BJ (cell line): ENCODE results near the gene RPS21. TPM values are rescaled to one million over a fixed set of nuclear protein-coding genes. Genes with fewer than 3 reads are reported as not detected.

Experiments used
- CTCF ChIA-PET: fragments of 350-600 bp; formaldehyde crosslinking; extraction: SDS; loops from one replicate; lab custom pipeline; 2021; ENCODE audit warnings: antibody characterized with exemption, inconsistent platforms; lab: Yijun Ruan, JAX
- POLR2A ChIA-PET: fragments of 300-600 bp; sonication (Branson Sonifier 250); formaldehyde crosslinking; extraction: SDS; loops from one replicate; lab custom pipeline; 2021; ENCODE audit warnings: antibody characterized with exemption; lab: Charles Lee
- DNase-seq: peaks from one replicate; pipeline ENCODE4 v3.0.0-alpha.2; 2011; ENCODE audit warnings: low read depth
- H3K27me3 ChIP-seq: 2 replicates; pipeline ENCODE4 v1.6.0; 2011; ENCODE audit warnings: low read length; ENCODE audit not compliant: control insufficient read depth, insufficient read depth
- H3K36me3 ChIP-seq: 2 replicates; pipeline ENCODE4 v1.5.1; 2011; ENCODE audit warnings: low read length; ENCODE audit not compliant: control insufficient read depth, insufficient read depth
- H3K4me3 ChIP-seq: 2 replicates; pipeline ENCODE4 v1.5.1; 2011; ENCODE audit warnings: low read depth, mild to moderate bottlenecking, control low read depth, low read length
- polyA plus RNA-seq: library from polyadenylated mRNA; depleted of rRNA; stranded (reverse); fragments of >200 nt; gene quantifications from 2 replicates; pipeline ENCODE4 v1.2.3, GENCODE V29; 2011
- TF ChIP-seq, protein P1 (sequence below): IDR thresholded peaks from 2 replicates; pipeline ENCODE4 v1.5.1; 2011; ENCODE audit warnings: low read depth, mild to moderate bottlenecking, control low read depth, inconsistent platforms, low read length, moderate library complexity; ENCODE audit not compliant: insufficient read depth

The RPS21 gene
- polyA plus RNA-seq, 1 experiment: 3,818 TPM

DNA sequence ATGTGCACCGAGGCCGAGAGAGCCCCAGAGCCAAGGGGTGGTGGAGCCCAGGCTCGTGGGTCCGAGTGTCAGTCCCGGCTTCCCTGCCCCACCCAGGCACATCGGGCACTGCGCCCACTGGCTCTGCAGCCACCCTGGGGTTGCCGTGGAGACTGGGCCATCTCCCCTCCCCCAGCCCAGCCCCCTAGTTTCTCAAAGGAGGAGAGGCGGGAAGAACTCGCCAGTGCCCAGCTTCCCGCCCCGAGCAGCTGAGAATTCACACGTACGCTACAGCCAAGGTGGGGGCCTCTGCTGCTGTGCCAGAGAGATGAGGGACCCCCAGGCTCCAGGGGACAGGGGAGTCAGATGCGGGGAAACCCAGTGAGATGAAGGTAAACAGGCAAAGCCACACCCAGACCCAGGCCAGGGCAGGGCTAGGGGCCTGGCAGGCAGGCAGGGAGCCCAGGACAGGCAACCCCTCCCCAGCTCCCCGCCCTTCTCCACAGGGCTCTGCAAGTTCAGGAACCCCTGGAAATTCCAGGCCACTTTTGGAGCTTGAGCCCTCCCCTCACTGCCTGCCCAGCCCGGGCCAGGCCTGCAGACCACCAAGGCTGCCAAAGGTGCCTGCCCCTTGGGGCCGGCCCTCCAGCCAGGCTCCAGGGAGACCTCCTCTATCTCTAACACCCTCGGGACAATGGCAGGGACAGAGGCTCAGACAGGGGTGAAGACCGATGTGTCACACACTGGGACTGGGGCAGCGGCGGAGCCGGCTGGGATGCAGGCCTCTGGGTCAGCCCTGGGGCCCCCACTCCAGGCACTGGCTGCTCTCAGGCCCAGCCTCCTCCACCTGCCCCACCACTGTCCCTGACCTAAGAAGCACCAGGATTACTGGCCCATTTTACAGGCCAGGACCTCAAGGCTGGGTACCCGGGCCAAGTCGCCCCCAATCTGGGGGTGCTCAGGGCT is 25.8 kb upstream of the RPS21 start:
- POLR2A ChIA-PET: no interaction called here
- no peak for DNase-seq
- no peaks in the 10 kb centered on the region for H3K36me3 ChIP-seq
- TF ChIP-seq, protein P1, sequence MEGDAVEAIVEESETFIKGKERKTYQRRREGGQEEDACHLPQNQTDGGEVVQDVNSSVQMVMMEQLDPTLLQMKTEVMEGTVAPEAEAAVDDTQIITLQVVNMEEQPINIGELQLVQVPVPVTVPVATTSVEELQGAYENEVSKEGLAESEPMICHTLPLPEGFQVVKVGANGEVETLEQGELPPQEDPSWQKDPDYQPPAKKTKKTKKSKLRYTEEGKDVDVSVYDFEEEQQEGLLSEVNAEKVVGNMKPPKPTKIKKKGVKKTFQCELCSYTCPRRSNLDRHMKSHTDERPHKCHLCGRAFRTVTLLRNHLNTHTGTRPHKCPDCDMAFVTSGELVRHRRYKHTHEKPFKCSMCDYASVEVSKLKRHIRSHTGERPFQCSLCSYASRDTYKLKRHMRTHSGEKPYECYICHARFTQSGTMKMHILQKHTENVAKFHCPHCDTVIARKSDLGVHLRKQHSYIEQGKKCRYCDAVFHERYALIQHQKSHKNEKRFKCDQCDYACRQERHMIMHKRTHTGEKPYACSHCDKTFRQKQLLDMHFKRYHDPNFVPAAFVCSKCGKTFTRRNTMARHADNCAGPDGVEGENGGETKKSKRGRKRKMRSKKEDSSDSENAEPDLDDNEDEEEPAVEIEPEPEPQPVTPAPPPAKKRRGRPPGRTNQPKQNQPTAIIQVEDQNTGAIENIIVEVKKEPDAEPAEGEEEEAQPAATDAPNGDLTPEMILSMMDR: no peak
- CTCF ChIA-PET: no interaction called here
- H3K4me3 ChIP-seq: no peak overlapping the region
- H3K27me3 ChIP-seq: peaks cover 3% of the 10 kb centered on the region; the same call in 1 of the 2 replicates

DNA sequence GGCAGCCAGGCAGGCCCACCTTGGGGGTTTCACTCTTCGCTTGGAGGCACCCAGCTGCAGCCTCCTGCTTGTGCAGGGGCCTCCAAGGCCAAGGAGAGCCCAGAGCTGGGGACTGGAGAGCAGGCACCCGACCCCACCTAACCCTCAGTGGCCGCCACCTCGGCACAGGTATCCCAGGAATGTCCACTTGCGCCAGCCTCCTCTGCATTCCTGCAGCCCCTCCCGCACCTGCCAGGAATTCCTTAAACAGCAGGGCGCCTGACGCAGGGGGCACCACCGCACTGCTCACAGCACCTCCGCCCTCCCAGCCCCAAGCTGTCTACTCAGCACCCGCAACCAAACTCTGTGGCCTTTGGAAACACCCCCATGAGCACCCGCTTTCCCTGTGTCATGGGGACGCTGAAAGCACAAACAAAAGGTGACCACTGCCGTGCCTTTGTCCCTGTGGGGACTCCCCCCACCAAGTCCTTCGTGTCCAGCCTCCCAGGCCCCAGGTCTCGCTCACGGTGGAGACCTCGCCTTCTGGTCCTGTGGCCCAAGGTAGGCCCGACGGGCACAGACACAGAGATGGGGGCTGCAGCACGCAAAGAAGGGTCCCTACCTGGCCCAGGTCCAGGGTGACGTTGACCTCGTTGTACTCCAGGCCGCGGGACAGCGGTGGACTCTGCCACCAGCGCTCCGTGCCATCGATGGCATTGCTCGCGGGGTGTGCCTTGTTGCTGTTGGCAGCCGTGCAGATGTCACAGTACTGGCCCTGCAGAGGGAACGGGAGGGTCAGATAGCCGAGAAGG is 24.9 kb upstream of the RPS21 start:
- Histone ChIP-seq H3K4me3 (no peak overlapping the region), H3K36me3 (no peaks in the 10 kb centered on the region), H3K27me3 (peaks cover 3% of the 10 kb centered on the region; the same call in 1 of the 2 replicates)
- TF ChIP-seq, protein P1: no peak
- CTCF ChIA-PET: no interaction called here
- DNase-seq: no peak
- POLR2A ChIA-PET: no interaction called here

GRCh38 chr20:62362590-62362940 is 24.3 kb upstream of the RPS21 start:
- peaks cover 3% of the 10 kb centered on the region; the same call in 1 of the 2 replicates for H3K27me3 ChIP-seq
- CTCF ChIA-PET: no interaction called here
- POLR2A ChIA-PET: no interaction called here
- H3K4me3 ChIP-seq: no peak overlapping the region
- DNase-seq: no peak
- H3K36me3 ChIP-seq: no peaks in the 10 kb centered on the region
- TF ChIP-seq, protein P1: no peak

- Histone ChIP-seq H3K27me3 (peaks cover 3% of the 10 kb centered on the region; the same call in 1 of the 2 replicates), H3K36me3 (no peaks in the 10 kb centered on the region), H3K4me3 (no peak overlapping the region)
- POLR2A ChIA-PET: no interaction called here
- CTCF ChIA-PET: interaction anchor here (1.5 kb wide), 1 partner anchor 20 kb away, joined by 5 read pairs; no protein-coding TSS in a partner anchor
- no peak for DNase-seq
- TF ChIP-seq, protein P1: no peak
Observed at GRCh38 chr20:62362991-62363919, 23.6 kb upstream of the RPS21 start.
